AG08396 (cell line): ENCODE results near the gene SLC31A2.

Source experiments
- DNase-seq: peaks from one replicate; pipeline ENCODE4 v3.0.0; 2012; ENCODE audit warnings: low spot score, mixed read lengths

Gene SLC31A2

DNA sequence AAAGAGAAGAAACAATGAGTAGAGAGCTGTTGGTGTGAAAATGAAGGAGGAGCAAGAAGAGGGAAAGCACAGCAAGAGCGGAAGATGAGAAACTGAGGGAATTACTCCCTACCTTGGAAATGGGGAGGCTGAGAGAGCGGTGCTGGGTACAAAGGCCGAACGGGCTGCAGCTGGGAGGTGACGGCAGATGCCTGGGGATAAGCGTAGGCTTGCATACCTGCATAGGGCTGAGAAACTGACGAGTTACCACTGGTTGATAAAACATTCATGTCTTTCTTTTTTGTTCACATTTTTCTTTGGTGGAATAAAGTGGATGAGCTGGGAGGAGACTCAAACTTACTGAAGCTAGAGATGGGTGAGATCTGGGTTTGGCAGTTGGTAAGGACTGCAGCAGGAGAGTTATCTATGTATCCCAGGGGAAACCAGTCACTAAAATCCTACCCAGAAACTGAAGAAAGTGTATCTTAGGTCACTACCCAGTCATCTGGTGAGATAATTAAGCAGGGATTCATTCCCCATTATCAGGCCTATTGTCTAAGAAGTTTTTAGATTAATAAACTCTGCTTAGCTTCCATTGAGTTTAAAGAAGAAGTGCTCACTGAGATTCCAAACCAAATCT lies 35.4 kb downstream of the SLC31A2 start:
- no peak for DNase-seq

DNA sequence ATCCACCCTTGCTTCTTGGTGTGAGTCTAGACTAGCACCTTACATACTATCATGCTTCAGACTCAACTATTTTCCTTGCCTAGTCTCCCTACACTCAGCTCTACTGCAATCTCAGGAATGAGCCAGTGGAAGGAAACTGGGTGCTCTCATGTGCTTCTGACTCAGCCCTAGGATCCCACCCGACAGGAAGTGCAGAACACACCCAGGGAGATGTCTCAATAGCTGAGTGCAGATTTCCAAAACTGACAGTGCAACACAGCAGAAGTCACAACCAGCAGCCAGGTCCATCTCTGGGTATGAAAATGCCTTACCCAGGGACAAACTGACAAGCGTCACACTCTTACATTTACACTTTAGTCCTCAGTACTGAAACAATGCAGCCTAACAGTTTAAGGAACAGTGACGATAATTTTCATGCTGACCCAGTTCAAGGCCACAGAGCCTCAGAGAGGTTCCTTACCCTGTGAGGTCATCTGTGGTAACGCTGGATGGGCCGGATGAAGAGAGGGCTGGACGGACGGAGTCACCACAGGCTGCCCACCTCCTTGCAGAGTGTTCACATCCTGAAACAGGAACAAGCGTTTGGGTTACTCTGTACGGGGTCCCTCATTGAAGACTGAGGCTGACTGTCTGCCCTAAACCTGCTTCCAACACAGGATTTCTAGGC lies 37.3 kb downstream of the SLC31A2 start:
- peak; percentile 87 for DNase-seq

DNA sequence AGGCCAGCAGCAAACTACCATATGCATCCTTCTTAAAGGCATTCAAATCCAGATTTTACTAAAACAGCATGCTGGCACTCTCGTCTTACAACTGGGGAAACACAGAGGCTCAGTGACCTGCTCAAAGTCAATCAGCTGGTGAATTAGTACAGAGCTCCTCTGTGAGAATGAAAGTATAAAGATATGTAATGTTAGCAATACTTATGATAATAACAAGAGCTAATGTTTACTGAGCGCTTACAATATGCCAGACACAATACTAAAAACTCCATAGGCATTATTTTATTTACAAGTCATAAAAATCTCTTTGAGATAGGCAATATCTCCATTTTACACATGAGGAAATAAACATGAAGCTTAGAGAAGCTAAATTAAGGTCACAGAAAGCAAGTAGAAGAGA lies 41.6 kb downstream of the SLC31A2 start:
- no peak for DNase-seq

DNA sequence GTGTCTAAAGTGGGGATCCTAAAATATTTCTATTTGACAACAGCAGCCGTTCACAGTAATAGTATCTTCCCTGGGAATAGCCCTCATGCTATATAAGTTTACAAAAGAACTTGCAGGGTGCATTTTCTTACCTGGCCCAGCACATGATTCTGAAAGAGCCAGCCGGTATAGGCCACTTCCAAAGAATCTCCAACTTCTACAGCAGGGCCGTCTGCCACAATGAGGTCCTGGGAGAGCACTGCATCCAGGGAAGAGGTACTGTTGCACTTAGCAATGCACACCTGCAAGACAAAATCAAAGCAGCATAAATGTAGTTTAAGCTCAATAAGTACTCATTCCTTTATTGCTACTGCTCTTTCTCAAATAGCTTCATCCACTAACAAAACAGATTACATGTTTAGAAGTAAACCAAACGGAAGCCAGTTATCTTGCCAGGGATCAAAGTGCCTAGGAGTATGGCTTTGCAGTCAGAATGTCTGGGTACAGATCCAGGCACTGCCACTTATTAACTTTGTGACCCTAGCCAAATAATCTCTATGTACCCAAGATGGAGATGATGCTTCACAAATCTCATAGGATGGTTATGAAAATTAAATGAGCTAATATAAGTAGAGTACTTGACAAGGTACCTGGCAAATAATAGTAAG lies 49.0 kb downstream of the SLC31A2 start:
- no peak for DNase-seq

DNA sequence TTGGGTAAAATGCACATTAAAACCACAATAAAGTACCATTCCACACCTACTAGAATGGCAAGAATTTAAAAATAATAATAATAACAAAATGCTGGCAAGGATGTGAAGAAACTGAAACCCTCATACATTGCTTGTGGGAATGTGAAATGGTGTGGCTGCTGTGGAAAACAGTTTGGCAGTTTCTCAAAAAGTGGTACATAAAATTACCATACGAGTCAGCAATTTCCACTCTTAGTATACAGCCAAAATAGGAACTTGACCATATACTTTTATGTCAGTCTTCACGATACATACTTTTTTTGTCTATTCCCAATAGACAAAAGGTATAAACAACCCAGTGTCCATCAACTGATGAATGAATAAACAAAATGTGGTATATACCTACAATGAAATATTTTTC lies 54.6 kb downstream of the SLC31A2 start:
- DNase-seq: no peak

DNA sequence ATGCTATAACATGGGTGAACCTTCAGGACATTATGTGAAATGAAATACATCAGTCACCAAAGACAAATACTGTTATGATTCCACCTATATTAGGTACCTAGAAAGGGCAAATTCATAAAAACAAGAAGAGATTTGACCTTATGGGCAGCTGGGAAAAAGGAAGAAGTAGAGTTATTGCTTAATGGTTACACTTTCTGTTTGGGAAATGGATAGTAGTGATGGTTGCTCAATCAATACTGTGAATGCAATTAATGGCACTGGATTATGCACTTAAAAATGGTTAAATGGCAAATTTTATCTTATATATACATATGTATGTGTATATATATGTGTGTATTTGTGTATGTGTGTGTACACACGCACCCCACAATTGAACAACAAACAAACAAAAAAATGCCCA lies 55.1 kb downstream of the SLC31A2 start:
- no peak for DNase-seq

DNA sequence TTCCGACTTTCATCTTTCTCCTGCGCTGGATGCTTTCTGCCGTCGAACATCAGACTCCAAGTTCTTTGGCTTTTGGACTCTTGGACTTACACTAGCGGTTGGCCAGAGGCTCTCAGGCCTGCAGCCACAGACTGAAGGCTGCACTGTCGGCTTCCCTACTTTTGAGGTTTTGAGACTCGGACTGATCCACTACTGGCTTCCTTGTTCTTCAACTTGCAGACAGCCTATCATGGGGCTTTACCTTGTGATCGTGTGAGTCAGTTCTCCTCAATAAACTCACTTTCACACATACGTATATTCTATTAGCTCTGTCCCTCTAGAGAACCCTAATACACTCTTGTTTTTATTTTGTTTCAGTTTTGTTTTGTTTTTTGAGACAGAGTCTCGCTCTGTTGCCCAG lies 60.0 kb downstream of the SLC31A2 start:
- no peak for DNase-seq
